HepG2 (cell line): ENCODE data around the gene JAZF1. TPM values are rescaled to one million over a fixed set of nuclear protein-coding genes. Genes with fewer than 3 reads are reported as not detected.

Experiments
- ATAC-seq: fragments of 200-7000 bp; cut with Tn5 transposase; 3 replicates; pipeline ENCODE4 v1.9.1; 2020; ENCODE audit warnings: mild to moderate bottlenecking, moderate library complexity
- BruUV-seq: library from RNA; stranded (reverse); fragments of 400-500 nt; replicated peaks from 2 replicates; lab custom pipeline; 2021; lab: Mats Ljungman, UMichigan
- CTCF ChIA-PET: fragments of 300-600 bp; formaldehyde crosslinking; extraction: SDS; loops from one replicate; lab custom pipeline; 2021; ENCODE audit warnings: low total read pairs, inconsistent platforms, low intra/inter-chr PET ratio; lab: Yijun Ruan, JAX
- POLR2A ChIA-PET: fragments of 350-600 bp; sonication (Branson Sonifier 250); formaldehyde crosslinking; loops from one replicate; lab custom pipeline; 2020; ENCODE audit warnings: antibody characterized with exemption, inconsistent platforms; lab: Yijun Ruan, JAX
- DNase-seq: peaks from one replicate; pipeline ENCODE4 v3.0.0-alpha.2; 2015; ENCODE audit warnings: low spot score
- FAIRE-seq: peaks from 3 replicates; lab custom pipeline; 2011; peaks lifted over from hg19 to GRCh38; lab: Jason Lieb, UNC
- H2AFZ ChIP-seq: one replicate; pipeline ENCODE4 v1.6.1; 2011; ENCODE audit warnings: low read length, inconsistent platforms
- H3K27ac ChIP-seq: fragments of 300-600 bp; 3 replicates; pipeline ENCODE4 v1.8.0; 2011; ENCODE audit warnings: mixed run types, mild to moderate bottlenecking, mixed read lengths, low read length, inconsistent platforms; ENCODE audit not compliant: insufficient read depth; ENCODE audit errors: extremely low read length
- H3K27me3 ChIP-seq, 2 experiments: fragments of 200-600 bp in 1 of 2; 2 replicates in 1 of 2; 3 replicates in 1 of 2; pipeline versions ENCODE4 v1.6.0 to v1.8.0; 2011; ENCODE audit warnings: low read length in 2 of 2, mild to moderate bottlenecking in 2 of 2, moderate library complexity in 2 of 2, inconsistent platforms in 1 of 2; ENCODE audit not compliant: insufficient read depth in 2 of 2, control insufficient read depth in 1 of 2
- H3K36me3 ChIP-seq, 2 experiments: fragments of 200-600 bp in 1 of 2; replicated peaks in 1 of 2; 2 replicates in 1 of 2; 3 replicates in 1 of 2; pipeline versions ENCODE4 v1.5.1 to v1.8.0; 2011; ENCODE audit warnings: low read length in 2 of 2, inconsistent platforms in 1 of 2; ENCODE audit not compliant: insufficient read depth in 2 of 2, control insufficient read depth in 1 of 2
- H3K4me1 ChIP-seq: 2 replicates; pipeline ENCODE4 v1.5.1; 2012; ENCODE audit warnings: low read length, inconsistent platforms; ENCODE audit not compliant: insufficient read depth
- H3K4me2 ChIP-seq: 2 replicates; pipeline ENCODE4 v1.6.0; 2011; ENCODE audit warnings: low read depth, low read length, inconsistent platforms
- H3K4me3 ChIP-seq, 3 experiments: fragments of 200-600 bp in 1 of 3; sonication (generic), shearing (Covaris generic) in 1 of 3; replicated peaks in 1 of 3; 2 replicates each; pipeline ENCODE4 v1.5.1; 2011 to 2016; ENCODE audit warnings: low read length in 3 of 3, inconsistent platforms in 2 of 3, low read depth in 2 of 3, mild to moderate bottlenecking in 2 of 3, control low read depth in 1 of 3, mixed read lengths in 1 of 3; ENCODE audit not compliant: insufficient read depth in 1 of 3
- H3K79me2 ChIP-seq: one replicate; pipeline ENCODE4 v1.6.1; 2011; ENCODE audit warnings: low read length, inconsistent platforms; ENCODE audit not compliant: insufficient read depth
- H3K9ac ChIP-seq: 2 replicates; pipeline ENCODE4 v1.6.0; 2011; ENCODE audit warnings: mild to moderate bottlenecking, low read depth, low read length, inconsistent platforms; ENCODE audit not compliant: insufficient read depth
- H3K9me3 ChIP-seq: 2 replicates; pipeline ENCODE4 v1.5.1; 2012; ENCODE audit warnings: mild to moderate bottlenecking, low read length
- H4K20me1 ChIP-seq: 2 replicates; pipeline ENCODE4 v1.6.0; 2011; ENCODE audit warnings: inconsistent platforms, mild to moderate bottlenecking, low read length, moderate library complexity; ENCODE audit not compliant: insufficient read depth
- FUBP1 ChIP-seq: sonication (generic); formaldehyde crosslinking; IDR thresholded peaks from 2 replicates; pipeline ENCODE4 v1.5.1; 2020; ENCODE audit warnings: missing genetic modification reagents, mild to moderate bottlenecking, borderline replicate concordance
- IKZF4 ChIP-seq: sonication (generic); formaldehyde crosslinking; IDR thresholded peaks from 2 replicates; pipeline ENCODE4 v1.5.1; 2020; ENCODE audit warnings: borderline replicate concordance, mild to moderate bottlenecking, low read depth, missing genetic modification reagents; ENCODE audit errors: not compliant biosample characterization
- KLF13 ChIP-seq: sonication (generic); formaldehyde crosslinking; IDR thresholded peaks from 2 replicates; pipeline ENCODE4 v1.4.0; 2020; ENCODE audit warnings: mild to moderate bottlenecking, missing genetic modification reagents
- RARA ChIP-seq: IDR thresholded peaks from 2 replicates; pipeline ENCODE4 v1.6.1; 2016; ENCODE audit warnings: missing genetic modification reagents, missing compliant biosample characterization
- REST ChIP-seq, 2 experiments: IDR thresholded peaks; 2 replicates each; pipeline ENCODE4 v1.6.1; 2011 to 2012; ENCODE audit warnings: low read length in 2 of 2, borderline replicate concordance in 1 of 2, low read depth in 1 of 2, mild to moderate bottlenecking in 1 of 2, moderate library complexity in 1 of 2
- ZNF234 ChIP-seq: sonication (generic); formaldehyde crosslinking; conservative IDR thresholded peaks from 2 replicates; pipeline ENCODE4 v1.5.1; 2020; ENCODE audit warnings: mild to moderate bottlenecking, missing genetic modification reagents
- ZNF460 ChIP-seq: sonication (generic); formaldehyde crosslinking; IDR thresholded peaks from 2 replicates; pipeline ENCODE4 v1.5.1; 2020; ENCODE audit warnings: missing genetic modification reagents, mild to moderate bottlenecking, borderline replicate concordance
- ZNF777 ChIP-seq: sonication (generic); formaldehyde crosslinking; IDR thresholded peaks from 2 replicates; pipeline ENCODE4 v1.4.0; 2020; ENCODE audit warnings: missing genetic modification reagents
- ZNF816 ChIP-seq: sonication (generic); formaldehyde crosslinking; IDR thresholded peaks from 2 replicates; pipeline ENCODE4 v1.8.0; 2022; ENCODE audit warnings: missing genetic modification reagents, mild to moderate bottlenecking, borderline replicate concordance
- WGBS: methylation state at CpG from one replicate; pipeline ENCODE4 v1.1.6; 2017; ENCODE audit warnings: low lambda C conversion rate; 5-methylcytosine and 5-hydroxymethylcytosine counted together
- in situ Hi-C: cut with HindIII; loops from 2 replicates; pipeline ENCODE4 v1.10.0; 2017; ENCODE audit warnings: low pct_unique_long_range_greater_than_20kb; ENCODE audit not compliant: extremely low pct_ligation_motif_present
- intact Hi-C: fragments of 100-400 bp; cut with micrococcal nuclease; formaldehyde crosslinking; loops from one replicate; pipeline ENCODE4 v1.10.0; 2022; ENCODE audit not compliant: unreplicated experiment
- polyA plus RNA-seq, 8 experiments: library from polyadenylated mRNA; depleted of rRNA in 3 of 8; stranded (reverse) in 7 of 8; unstranded in 1 of 8; fragments of >200 nt; fragmentation: Illumina TruSeq in 4 of 8; extraction: Trizol in 4 of 8; gene quantifications; 2 replicates each; pipeline versions ENCODE4 v1.2.1 to v1.2.3, GENCODE V29; 2011 to 2016; ENCODE audit warnings: low read depth in 4 of 8, missing spikeins in 1 of 8, mixed read lengths in 1 of 8; ENCODE audit not compliant: insufficient read depth in 1 of 8
- total RNA-seq, 5 experiments: library from RNA; depleted of rRNA; stranded (reverse); fragments of >200 nt; fragmentation: Illumina TruSeq; extraction: Trizol; gene quantifications; 2 replicates each; pipeline ENCODE4 v1.2.3, GENCODE V29; 2016; ENCODE audit warnings: low read depth in 1 of 5

The JAZF1 gene
- total and polyA plus RNA-seq, 2 of the 13 experiments (the other 11 are each of a cell fraction or from before 2014, with no cell fraction given), result not detected

- no peak for TF ChIP-seq ZNF777
- no peak for TF ChIP-seq FUBP1
Observed at GRCh38 chr7:28072876-28073514, 107.6 kb downstream of the JAZF1 start (continued).

GRCh38 chr7:28071570-28071969 lies 109.0 kb downstream of the JAZF1 start:
- Histone ChIP-seq H3K36me3 (no peaks in the 10 kb centered on the region), H3K4me2 (no peak overlapping the region), H3K27ac (no peak overlapping the region), H3K4me1 (no peaks in the 10 kb centered on the region), H4K20me1 (no peaks in the 10 kb centered on the region), H2AFZ (no peak overlapping the region), H3K27me3 (peaks cover 3 to 23% of the 10 kb centered on the region in 2 experiments; a peak in 4 of 5 replicates), H3K9ac (no peak overlapping the region), H3K4me3 (no peak overlapping the region), H3K9me3 (no peaks in the 10 kb centered on the region), H3K79me2 (no peaks in the 10 kb centered on the region)
- CTCF ChIA-PET, result no interaction called here
- no peak for ATAC-seq
- 34% methylated on average over 6 of the region's 6 CpGs for WGBS
- no peak for FAIRE-seq
- no TSS peak for BruUV-seq
- DNase-seq, result no peak
- intact Hi-C loops, result no loop called here
- TF ChIP-seq ZNF816 (CRISPR knock-in tag), result no peak
- no peak for TF ChIP-seq RARA (CRISPR knock-in tag)
- no peak for TF ChIP-seq KLF13 (CRISPR knock-in tag)
- TF ChIP-seq ZNF460, result no peak
- TF ChIP-seq IKZF4, result no peak
- TF ChIP-seq ZNF234, result no peak
- no peak for TF ChIP-seq REST (IDR thresholded peaks at IDR 0.05; ENCODE audit: borderline replicate concordance in 1 of 2, low read depth in 1 of 2, low read length in 2 of 2)
- POLR2A ChIA-PET, result no interaction called here
- in situ Hi-C loops, result no loop called here
